IPS DF 19.7 (cell line): ENCODE data around the gene SLC35F3.
A peak's percentile ranks its signal among the peaks of the same experiment; 100 is the strongest.
"Not testable (repeated sequence)": the region's sequence is repeated elsewhere in the genome, so short reads cannot be mapped to it uniquely, and the experiment has no call there.

Experiments used
- DNase-seq: peaks from one replicate; pipeline ENCODE4 v3.0.0-alpha.2; 2013; ENCODE audit warnings: low read depth, low spot score

SLC35F3 gene

DNA sequence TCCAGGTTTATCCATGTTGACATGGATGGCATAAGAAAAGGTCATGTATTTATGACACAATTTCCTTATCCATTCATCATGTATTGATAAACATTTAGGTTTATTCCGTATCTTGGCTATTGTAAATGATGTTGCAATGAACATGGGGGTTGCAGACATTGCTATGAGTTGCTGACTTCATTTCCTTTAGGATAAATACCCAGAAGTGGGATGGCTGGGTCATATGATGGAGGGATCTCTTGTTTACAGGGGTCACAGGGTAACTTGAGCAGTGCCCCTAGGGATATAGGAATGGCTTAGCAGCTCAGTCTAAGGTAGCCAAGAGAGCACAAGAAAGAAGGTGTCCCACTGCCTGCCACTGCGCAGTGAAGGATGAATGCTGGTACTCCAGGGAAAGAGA, 239.2 kb downstream of the SLC35F3 start:
- no peak for DNase-seq

DNA sequence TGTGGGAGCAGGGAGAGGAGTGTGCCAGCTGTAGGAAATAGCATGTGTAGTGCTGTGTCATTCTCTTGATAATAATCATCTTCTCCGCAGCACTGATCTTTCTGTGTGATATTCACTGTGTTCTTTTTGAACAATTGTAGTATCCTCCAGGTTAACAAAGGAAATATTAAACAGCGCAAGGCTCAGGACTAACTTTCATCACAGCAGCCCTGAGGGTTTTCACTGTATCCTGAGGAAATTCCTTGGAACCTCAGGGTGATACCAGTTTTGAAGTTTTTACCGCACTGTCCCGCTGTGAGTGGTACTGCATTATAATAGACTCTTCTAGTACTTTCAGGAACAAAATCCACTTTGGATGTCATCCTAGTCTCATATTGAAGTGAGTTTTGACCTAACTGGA, 240.4 kb downstream of the SLC35F3 start:
- DNase-seq = no peak

DNA sequence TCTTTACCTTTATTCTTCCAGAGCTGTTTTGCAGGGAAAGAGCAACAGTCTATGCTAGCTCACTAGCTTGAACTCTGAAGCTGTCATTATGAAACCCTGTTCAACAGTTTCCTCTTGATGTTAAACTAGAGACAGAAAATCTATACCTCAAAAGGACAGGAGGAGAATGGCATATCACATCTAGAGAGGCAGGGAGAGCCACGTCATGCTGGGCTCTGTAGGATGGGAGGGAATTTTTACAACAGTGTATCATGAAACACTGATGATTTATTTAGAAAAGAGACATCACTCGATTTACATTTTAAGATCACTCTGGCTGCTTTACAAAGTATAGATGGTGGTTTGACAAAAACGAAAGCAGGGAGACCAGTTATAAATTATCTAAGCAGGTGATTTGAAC, 243.9 kb downstream of the SLC35F3 start:
- DNase-seq = no peak

DNA sequence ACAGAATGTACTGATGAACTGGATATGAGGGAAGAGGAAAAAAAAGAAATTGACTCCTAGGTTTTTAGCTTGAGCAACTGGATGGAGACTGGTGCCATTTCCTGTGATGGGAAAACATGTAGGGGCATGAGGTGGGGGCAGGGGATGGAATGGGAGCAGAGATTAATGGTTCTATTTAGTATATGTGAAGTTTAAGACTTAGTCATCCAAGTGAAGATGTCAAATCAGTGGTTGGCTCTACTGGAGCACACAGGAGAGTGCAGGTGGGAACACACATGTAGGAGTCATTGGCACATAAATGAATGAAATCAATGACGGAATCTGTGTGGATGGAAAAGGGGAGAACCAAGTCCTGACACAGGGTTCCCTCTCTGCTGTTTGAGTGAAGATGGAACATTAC, 244.3 kb downstream of the SLC35F3 start:
- no peak for DNase-seq

DNA sequence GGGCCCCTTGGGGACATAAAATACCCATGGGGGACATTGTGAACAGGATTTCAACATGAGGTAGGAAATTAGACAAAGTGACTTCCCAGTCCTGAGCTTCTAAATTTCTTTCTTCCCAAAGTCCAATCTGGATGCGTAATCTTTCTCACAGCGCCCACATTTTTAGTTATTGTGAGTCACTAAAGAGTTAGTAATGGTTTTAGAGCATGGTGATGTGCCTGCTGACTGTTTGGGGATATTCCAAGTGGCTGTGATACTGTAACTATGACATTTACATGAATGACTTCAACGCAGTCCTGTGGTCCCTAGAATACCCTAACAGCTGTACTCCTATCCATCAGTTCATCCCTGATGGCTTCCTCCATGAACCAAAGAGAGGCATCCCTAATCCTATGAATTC, 244.7 kb downstream of the SLC35F3 start:
- no peak for DNase-seq

DNA sequence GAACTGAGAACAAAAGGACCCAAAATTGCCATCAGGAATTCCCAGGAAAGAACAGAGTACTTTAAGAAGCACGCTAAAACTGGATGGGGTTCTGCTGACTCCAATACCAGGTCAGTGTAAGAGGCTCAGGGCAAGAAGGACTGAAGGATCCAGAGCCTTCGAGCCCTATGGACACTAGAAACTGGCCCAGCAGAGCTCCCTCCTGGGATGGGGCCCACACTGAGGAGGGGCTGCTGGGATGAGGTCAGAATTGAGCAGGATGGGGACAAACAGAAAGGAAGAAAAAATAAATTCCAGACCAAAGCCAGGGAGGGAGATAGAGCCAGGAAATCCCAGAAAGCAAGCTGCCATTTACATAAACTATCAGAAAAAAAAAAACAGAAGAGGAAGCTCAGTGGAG, 246.4 kb downstream of the SLC35F3 start:
- DNase-seq = no peak

DNA sequence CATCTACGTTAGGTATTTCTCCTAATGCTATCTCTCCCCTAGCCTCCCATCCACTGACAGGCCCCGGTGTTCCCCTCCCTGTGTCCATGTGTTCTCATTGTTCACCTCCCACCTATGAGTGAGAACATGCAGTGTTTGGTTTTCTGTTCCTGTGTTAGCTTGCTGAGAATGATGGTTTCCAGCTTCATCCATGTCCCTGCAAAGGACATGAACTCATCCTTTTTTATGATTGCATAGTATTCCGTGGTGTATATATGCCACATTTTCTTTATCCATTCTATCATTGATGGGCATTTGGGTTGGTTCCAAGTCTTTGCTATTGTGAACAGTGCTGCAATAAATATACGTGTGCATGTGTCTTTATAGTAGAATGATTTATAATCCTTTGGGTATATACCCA, 247.9 kb downstream of the SLC35F3 start:
- DNase-seq = not testable (repeated sequence)

DNA sequence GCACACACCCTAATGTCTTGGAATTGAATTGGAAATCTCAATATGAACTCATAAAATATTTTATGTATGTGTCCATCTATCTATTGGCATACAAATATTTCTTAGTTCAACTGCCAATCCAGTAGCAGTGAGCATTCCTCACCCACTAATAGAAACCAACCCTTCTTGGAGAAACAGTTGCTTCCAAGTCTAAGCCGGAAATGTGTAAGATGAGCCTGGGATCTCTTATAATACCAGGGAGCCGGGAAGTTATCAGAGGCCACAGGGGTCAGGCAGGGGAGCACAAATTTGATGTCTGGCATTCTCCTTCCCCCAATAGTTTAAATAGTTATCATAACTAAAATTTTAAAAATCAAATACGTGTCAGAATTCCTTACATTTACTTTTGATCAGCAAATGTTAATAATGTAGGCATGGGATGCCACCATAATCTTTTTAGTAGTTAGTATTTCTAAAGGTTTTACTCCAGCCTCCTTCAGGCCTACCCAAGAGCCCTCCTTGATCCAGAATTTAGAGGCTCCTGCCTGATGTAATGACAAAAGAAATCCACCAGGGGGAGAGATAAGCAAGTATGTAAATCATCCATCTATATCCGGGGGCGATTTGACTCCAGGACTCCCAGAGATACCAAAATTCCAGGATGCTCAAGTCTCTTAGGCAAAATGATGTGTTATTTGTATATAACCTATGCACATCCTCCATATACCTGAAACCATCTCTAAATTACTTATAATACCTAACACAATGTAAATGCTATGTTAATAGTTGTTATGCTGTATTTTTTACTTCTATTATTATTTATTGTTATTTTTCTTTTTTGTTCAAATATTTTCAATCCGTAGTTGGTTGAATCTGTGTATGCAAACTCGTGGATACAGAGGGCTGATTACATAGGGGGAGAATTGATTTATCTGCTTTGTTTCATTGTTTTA, 250.1 kb downstream of the SLC35F3 start:
- peak; percentile 35 for DNase-seq

DNA sequence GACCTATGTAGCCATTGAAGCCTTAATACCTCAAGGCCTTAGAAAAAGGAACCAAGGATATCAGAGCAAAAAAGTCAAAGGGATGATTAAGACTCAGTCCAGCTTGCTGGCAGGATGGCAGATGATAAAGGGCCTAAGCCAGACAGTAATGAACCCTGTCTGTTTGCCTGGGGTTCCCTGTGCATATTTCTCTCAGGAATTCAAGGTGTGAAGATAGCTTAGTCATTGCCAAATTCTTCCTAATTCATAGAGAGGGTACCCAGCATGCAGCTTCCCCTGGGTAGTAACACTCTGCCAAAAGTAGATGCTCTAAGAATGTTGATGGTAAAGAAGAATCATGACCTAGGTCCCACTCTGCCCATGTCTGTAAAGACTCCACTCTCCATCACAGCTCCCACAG, 258.2 kb downstream of the SLC35F3 start:
- DNase-seq = no peak

DNA sequence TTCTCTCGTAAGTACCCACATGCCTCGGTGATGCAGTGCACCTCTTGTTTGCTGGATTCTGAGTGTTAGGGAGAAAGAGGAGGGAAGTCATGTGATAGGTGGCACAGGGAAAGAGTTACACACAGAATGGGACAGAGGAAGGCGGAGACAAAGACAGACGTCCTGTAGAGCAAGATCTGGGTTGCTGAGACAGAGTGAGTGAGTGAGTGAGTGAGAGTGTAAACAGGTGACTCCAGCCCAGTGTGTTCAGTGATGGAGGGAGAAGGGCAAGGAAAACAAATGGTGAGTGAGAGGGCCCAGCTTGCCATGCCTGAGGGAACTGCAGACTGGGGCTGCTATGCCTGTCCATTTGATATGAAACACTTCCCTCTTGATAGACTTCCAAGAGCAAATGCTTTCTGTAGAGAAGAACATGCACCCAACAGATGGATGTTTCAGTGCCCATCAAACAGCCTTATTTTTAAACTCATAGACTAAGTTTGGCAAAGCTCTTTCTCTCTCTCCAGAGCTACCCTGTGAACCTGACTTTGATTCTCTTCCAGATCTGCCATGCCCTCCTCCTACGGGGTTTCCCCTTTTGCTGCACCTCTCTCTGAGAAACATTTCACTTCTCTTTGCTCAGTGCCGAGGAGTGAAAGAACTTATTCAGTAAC, 258.9 kb downstream of the SLC35F3 start:
- no peak for DNase-seq

DNA sequence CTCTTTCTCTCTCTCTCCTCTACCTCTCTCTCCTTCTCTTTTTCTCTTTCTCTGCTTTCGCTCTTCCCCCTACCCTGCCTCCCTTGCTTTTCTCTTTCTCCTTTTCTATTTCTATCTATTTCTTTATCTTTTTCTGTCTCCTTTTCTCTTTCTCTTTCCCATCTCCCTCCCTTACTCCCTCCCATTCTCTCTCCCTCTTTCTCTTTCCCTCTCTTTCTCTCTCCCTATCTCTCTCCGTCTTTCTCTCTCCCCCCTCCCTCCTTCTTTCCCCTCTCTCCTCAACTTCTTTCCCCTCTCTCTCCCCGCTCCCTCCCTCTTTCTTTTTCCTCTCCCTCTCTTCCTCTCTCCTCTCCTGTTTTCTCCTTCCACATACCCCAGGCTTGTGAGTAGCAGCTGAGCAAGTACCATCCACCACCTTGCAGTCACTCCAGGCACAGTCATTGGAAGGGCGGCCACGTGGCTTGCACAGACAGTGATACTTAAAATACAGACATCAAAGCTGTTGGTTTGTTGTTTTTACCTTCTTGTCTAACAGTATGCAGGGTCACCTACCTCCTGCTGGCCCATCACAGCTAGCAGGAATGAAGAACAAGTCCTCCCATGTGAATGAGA, 259.7 kb downstream of the SLC35F3 start:
- DNase-seq = peak; percentile 7

DNA sequence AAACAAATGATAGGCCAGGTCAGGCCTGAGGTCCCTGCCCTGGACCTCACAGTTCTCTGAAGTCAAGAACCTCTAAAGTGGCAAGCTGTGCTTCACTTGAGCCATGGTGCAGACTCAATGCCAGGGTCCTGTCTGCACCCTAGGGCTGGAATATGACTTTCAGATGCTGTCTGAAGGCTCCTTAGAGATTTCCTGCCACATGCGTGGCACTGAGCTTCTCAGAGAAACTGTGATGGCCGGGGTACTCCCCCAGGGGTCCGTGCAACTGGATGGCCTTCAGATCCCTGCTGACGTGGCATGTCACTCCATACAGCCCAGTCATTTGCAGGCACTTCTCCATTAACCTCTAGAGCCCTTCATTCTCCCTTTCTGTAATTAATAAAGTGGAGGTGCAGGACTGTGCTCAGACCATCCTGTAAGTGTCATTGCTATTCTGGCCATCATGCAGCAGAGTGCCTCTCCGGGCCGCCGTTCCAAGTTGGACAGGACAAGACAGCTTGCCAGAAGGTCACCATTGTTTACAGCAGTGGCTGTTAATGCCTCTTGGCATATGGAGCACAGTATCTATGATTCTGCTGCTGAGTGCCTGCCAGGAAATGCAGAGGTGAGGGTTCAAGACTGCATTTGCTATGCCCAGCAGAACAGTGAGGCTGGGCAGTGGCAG, 263.7 kb downstream of the SLC35F3 start:
- no peak for DNase-seq

DNA sequence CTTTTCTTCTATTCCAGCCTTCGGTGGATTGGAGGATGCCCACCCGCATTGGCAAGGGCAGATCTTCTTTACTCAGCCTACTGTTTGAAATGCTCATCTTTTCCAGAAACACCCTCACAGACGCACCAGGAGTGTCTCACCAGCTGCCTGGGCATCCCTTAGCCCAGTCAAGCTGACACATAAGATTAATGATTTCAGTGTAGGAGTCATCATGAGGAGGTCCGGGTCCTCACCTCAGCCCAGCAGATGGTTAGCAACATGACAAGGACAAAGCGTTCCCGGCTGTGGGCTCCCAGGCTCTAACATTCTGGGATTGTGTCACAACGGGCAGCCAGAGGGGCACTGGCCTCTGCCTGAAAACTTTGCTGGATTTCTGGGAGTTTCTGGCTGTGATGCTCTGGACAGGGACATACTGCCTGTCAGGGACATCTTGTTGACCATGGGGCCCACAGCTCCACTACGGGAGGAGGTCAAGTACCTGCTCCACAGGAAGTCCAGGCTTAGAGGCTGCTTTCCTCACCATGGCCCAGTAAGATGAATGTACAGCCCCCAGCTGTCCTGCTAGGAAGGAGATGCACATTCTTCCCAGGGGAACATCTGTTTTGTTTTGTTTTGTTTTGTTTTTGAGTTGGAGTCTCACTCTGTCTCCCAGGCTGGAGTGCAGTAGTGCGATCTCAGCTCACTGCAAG, 264.8 kb downstream of the SLC35F3 start:
- no peak for DNase-seq

DNA sequence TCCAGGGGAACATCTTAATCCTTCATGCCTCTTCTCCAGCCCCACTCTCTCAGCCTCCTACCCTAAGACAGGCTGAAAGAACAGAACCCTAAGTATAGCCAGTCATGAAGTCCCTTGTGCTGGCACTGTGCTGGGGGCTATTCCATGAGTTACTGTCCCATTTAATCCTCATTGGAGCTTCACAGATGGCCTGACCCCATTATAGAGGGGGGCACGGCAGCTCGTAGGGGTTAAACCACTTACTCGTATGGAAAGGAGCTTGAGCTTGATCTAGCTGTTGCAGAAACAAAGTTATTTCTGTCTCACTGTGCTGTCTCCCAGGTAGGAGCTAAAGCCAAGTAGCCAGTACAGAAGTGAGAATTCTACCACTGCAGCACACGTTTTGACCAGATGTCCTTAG, 265.6 kb downstream of the SLC35F3 start:
- no peak for DNase-seq

DNA sequence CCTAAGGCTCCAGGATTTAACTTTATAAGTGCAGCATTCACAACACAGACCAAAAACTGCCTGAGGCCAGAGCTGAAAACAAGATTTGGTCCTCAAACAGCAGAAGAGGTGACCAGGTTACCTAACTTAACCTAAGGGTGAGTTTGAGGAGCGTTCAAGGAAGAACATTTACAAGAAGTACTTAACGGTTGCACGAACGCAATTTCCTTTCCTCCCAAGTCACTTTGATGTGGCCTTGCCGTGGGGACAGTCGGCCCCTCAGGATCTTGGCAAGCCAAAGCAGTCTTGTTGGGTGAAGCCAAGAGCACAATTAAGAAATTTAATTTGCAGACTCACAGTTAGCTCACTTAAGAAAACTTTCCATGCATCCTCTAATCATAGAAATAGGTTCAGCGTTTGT, 266.1 kb downstream of the SLC35F3 start:
- no peak for DNase-seq

DNA sequence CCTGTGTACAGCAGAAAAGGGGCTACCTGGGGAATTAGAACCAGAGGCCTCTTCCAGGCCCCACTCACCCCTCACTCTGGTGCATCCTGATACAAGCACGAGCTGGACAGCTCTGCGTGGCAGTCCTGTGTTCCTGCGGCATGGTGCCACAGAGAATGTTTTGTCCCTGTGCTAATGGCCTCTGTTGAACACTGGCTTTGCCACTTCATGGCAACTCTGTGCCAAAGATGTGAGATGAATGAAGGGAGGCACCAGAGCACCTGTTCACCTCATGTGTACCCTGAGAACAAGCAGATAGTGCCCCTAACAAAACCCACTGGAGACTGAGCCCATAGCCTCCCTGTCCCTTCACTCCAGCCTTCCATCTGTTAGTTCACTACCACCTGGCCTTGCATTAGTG, 269.5 kb downstream of the SLC35F3 start:
- DNase-seq = no peak

DNA sequence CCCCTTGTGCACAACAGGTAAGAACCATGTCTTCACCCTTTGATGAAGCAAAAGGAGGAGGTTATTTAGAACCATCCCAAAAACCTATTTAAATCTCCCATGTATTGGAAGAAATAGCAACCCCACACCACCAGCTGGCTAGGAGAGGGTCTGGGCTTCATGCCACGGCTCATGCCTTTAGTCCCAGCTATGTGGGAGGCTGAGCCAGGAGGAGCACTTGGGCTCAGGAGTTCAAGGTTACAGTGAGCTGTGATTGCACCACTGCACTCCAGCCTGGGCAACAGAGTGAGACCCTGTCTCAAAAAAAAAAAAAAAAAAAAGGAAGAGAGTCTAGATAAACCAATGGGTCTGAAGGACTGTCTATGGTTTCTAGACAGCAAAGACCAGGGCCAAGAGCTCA, 270.9 kb downstream of the SLC35F3 start:
- DNase-seq = no peak

DNA sequence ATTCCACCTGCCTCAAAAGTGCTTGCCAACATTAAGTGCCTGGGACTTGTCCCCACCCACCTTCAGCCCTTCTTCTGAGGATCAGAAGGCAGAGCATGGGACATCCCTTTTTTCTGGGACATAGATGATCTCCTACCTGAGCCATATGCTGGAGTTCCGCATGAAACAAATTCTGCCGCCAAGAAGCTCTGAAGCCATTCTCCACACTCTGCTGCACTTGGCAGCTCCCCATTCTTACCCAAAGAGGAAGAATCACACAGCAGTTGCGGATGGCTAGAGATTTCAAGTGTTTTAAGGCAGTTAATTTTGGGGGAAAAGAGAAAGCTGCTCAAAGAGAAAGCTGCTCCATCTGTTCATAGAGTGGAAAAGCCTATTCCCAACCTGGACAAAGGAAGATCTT, 271.5 kb downstream of the SLC35F3 start:
- DNase-seq = no peak

DNA sequence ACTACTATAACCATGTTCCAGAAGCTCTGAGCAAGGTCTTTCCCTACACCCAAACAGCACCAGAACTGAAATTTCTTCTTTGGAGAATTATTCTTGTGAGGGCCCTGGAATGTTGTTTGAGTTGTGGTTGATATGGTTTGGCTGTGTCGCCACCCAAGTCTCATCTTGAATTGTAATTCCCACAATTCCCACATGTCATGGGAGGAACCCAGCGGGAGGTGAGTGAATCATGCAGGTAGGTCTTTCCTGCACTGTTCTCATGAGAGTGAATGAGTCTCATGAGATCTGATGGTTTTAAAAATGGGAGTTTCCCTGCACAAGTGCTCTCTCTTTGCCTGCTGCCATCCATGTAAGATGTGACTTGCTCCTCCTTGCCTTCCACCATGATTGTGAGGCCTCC, 272.4 kb downstream of the SLC35F3 start:
- not testable (repeated sequence) for DNase-seq

DNA sequence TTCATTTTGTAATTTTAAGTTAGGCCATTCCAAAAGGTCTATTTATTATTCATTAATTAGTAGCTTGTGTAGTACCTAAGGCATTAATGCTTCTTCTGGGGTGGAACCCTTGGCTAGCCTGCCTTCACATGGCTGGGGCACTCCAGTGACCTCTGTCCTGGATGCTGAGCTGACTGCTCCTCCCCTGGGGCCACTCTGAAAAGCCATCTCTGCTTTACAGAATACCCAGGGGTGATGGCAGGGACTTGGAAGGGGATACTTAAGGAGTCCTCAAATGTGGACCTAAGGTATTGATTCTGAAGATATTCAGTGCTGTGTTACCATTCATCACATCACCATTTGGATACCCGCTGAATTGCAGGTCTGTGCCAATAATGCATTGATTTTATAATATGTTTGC, 281.0 kb downstream of the SLC35F3 start:
- no peak for DNase-seq

DNA sequence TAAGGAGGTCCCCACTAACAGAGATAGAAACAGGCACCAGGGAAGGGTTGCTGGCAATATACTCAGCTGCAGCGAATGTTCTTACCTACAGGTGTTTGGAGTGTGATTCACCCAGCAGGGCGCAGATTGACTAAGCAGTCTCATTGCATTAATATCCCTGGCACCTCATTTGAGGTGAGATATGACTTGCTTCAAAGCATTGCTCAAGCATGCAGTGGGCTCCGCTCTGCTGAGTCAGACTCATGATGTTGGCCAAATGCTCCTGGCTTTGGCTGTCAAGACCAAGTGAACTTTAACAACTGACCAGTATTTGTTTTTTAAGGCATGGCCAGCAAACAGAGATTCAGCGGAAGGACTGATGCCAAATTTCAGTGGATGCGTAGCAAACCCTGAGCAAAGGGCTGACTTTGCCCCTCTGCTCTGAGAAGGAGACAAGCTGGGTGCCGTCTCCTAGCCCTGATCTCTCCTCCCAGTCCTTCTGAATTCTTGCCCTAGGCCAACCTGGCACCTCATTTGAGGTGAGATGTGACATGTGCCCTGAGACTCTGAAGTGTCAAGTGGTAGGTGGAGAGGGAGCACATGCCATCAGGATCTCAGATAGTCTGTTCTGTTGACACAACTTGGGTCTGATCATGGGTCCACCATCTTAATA, 281.7 kb downstream of the SLC35F3 start:
- DNase-seq = no peak
